Ramos (cell line): ENCODE results near the gene CCDC110.

Experiments
- in situ Hi-C: fragments of 300-500 bp; cut with MboI; formaldehyde crosslinking; loops from one replicate; pipeline ENCODE4 v1.14.3; 2022; ENCODE audit warnings: low sequenced_read_pairs; ENCODE audit not compliant: unreplicated experiment

CCDC110 gene

GRCh38 chr4:185473247-185473646 is 1.7 kb upstream of the CCDC110 start:
- in situ Hi-C loops = no loop called here

DNA sequence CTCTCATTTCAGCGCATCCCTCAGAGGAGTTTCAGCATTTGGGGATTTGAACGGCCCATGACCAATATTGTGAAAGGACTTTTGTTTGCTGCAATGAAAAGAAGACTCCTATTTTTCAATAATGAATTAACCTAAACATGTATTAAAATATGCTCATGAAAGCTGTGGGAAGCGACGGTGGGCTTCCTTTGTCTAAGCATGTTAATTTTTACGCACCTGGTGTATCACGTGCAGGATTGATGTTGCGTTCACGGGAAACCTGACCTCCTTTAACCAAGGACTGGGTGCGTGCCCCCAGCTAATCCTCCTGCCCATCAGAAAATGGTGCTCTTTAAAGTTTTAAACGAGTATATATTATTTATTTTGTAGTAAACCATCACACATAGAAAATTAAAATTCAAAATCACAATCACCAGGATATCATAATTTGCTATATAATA is 590 bp upstream of the CCDC110 start:
- in situ Hi-C loops = no loop called here

- in situ Hi-C loops = no loop called here
Measured at GRCh38 chr4:185470501-185471195, 885 bp downstream of the CCDC110 start.

GRCh38 chr4:185469580-185470154 is 1.9 kb downstream of the CCDC110 start:
- in situ Hi-C loops = no loop called here

DNA sequence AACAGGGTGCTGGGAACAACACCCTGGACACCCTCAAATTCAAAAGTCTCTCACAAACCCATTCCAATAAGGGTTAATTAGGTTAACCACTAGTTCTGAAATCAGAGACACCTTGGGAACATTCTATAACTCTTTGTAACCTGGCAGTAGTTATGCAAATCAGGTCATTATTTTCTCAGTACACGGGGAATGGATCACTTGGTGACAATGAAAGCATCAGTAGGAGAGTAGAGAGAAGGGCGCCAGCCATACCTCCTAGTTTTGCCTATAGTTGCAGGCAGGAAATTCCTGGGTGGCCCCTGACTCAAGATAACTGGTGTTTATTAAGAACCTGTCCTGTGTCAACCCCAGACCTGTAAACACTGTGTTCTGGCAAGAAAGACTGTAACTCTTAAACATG is 2.5 kb downstream of the CCDC110 start:
- in situ Hi-C loops = no loop called here

GRCh38 chr4:185467991-185468390 is 3.5 kb downstream of the CCDC110 start:
- in situ Hi-C loops = no loop called here

DNA sequence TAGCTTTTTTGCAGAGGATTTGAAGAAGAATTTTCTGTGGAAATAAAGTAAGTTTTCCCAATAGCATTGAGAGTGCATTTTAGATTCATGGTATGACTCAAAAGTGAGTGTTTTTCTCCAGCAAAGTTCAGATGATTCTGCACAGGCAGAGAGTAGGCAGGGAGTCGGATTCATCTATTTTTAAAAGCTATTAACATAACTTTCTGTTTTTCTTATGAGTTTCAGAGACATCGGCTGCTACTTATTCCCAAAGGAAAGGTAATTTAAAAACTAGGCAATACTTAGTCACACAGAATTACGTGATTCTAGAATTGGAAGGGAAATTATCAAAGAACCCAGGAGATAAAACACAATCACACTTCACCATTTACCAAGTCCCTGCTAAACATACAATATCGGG is 4.4 kb downstream of the CCDC110 start:
- in situ Hi-C loops = no loop called here

- in situ Hi-C loops = no loop called here
Measured at GRCh38 chr4:185465707-185466106, 5.8 kb downstream of the CCDC110 start.

- in situ Hi-C loops = no loop called here
Measured at GRCh38 chr4:185464887-185465286, 6.6 kb downstream of the CCDC110 start.

- in situ Hi-C loops = no loop called here
Measured at GRCh38 chr4:185464183-185464582, 7.3 kb downstream of the CCDC110 start.

DNA sequence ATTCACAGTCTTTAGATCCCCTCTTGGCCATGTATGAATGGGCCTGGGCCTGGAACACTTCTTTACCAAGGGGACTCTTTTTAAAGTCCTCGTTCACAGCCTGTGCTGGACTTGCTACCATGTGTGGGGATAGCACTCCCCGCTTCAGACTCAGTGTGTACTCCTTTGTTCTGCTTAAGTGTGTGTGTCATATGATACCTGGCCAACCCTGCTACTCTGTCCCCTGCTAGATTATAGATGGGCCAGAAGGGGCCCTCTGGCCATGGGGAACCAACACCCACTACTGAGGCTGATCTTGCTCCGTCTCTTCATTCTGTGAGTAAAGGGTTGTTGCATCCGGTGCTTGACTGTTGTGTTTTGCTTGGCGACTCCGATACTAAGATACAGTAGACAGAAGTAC is 8.0 kb downstream of the CCDC110 start:
- in situ Hi-C loops = no loop called here

- in situ Hi-C loops = no loop called here
Measured at GRCh38 chr4:185461565-185461964, 10.0 kb downstream of the CCDC110 start.

DNA sequence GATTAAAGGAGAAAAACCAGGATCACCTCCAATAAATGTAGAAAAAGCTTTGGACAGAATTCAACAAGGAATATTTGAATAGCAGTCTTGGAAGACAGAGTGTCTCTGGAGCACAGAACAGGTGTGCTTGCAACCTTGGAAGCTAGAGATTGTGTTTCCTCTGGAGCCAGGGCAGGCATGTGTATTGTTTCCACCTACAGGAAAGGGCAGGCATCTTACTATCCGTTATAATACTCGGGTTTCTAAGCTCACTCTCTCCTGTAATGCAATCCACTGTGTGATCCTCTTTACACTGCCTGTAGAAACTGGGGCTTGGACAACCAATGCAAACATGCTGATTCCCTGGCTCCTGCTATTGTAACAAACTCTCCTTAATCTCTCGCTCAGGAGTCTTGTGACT is 14.4 kb downstream of the CCDC110 start:
- in situ Hi-C loops = no loop called here

GRCh38 chr4:185456131-185456530 is 15.4 kb downstream of the CCDC110 start:
- in situ Hi-C loops = no loop called here

GRCh38 chr4:185445209-185445608 is 26.3 kb downstream of the CCDC110 start:
- in situ Hi-C loops = no loop called here

DNA sequence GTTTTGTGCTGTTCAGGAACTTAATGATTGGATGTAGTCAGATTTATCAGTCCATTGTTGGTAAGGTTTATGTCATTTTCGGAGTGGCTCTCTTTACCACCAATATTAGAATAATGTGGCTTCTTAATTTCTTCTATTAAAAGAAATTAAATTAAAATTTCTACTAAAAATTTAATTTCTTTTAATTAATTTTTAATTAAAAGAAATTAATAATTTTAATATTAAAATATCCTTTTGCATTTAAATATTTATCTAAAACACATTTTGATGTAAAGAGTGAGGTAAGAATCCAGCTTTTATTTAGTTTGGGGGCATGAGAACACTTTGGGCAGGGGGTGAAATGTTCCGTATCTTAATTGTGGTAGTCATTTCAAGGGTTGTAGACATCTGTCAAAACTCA is 30.1 kb downstream of the CCDC110 start:
- in situ Hi-C loops = no loop called here

- in situ Hi-C loops = no loop called here
Measured at GRCh38 chr4:185437809-185438208, 33.7 kb downstream of the CCDC110 start.

GRCh38 chr4:185435466-185435865 is 36.1 kb downstream of the CCDC110 start:
- in situ Hi-C loops = no loop called here

GRCh38 chr4:185429660-185430059 is 41.9 kb downstream of the CCDC110 start:
- in situ Hi-C loops = no loop called here

DNA sequence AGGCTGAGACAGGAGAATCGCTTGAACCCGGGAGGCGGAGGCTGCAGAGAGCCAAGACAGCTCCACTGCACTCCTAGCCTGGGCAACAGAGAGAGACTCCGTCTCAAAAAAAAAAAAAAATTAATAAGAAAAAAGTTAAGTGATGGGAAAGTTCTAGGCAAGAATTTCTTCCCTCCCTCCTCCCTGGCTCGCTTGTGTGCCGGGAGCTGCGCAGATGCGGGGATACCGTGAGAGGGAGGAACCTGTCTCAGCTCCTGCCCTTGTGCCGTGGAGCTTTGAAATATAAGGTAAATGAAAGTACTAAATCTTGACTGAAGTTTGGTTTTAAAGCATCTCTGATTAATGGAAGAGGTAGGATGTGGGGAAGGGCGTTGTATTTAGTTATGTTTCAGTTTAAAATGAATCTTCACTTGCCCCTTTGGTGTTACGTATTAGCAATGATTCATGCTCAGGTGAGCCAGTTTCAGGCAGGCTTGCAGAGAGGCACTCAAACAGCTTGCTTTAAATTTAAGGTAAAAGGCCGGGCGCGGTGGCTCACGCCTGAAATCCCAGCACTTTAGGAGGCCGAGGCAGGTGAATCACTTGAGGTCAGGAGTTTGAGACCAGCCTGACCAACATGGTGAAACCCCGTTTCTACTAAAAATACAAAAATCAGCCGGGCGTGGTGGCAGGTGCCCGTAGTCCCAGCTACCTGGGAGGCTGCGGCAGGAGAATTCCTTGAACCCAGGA is 44.4 kb downstream of the CCDC110 start:
- in situ Hi-C loops = no loop called here

GRCh38 chr4:185425647-185426352 is 45.7 kb downstream of the CCDC110 start, which contains the start of gene UFSP2:
Gene UFSP2 (minus strand): TSS chr4:185425964. CDS start chr4:185425868, 96 bp downstream.
- in situ Hi-C loops = no loop called here
